Neural crest cell (in vitro differentiated cells): ENCODE data around the gene ATP12A. TPM values are rescaled to one million over a fixed set of nuclear protein-coding genes. Genes with fewer than 3 reads are reported as not detected.

Experiments used
- DNase-seq: peaks from one replicate; pipeline ENCODE4 v3.0.0; 2021; ENCODE audit warnings: low read depth, mixed read lengths, low spot score
- H3K27ac Mint-ChIP-seq: one replicate; pipeline ENCODE4 v1.8.0; 2021; ENCODE audit warnings: mild to moderate bottlenecking, mixed read lengths; ENCODE audit not compliant: unreplicated experiment
- H3K27me3 Mint-ChIP-seq: 2 replicates; pipeline ENCODE4 v1.8.0; 2021; ENCODE audit warnings: low read depth, mild to moderate bottlenecking, mixed read lengths
- H3K36me3 Mint-ChIP-seq: 2 replicates; pipeline ENCODE4 v1.8.0; 2021; ENCODE audit warnings: low read depth, mild to moderate bottlenecking, mixed read lengths
- H3K4me1 Mint-ChIP-seq: 2 replicates; pipeline ENCODE4 v1.8.0; 2021; ENCODE audit warnings: mixed read lengths
- H3K4me3 Mint-ChIP-seq: one replicate; pipeline ENCODE4 v1.8.0; 2021; ENCODE audit warnings: mild to moderate bottlenecking, mixed read lengths
- H3K9me3 Mint-ChIP-seq: 2 replicates; pipeline ENCODE4 v1.8.0; 2021; ENCODE audit warnings: mixed read lengths
- CTCF ChIP-seq: fragments of 200-600 bp; sonication (generic); conservative IDR thresholded peaks from 2 replicates; pipeline ENCODE4 v1.5.0; 2021; ENCODE audit warnings: antibody characterized with exemption, mild to moderate bottlenecking
- total RNA-seq: library from RNA; stranded (reverse); gene quantifications from 2 replicates; pipeline ENCODE4 v1.2.1, GENCODE V29; 2021

ATP12A gene
- total RNA-seq, 1 donor from 2014 or later, result 0.12 TPM

DNA sequence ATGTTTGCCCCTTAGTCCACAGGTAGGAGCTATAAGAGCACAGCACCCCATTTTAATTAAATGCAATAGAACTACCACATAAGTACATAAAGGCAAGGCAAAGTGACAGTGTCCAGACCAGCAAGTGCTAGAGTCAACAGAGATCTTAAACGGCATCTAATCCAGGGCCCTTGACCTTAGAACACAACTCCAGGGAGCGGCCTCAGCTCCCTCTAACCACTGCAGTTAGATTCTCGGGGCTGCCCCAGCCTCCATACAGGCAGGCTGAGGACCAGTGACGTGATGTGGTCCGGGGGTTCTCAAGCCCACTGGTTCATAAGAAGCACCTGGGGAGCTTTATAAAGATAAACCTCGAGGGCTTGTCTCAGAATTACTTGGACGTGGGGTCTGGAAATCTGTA, 10.0 kb upstream of the ATP12A start:
- Mint-ChIP-seq H3K27me3 (no peaks in the 10 kb centered on the region), H3K36me3 (no peaks in the 10 kb centered on the region), H3K9me3 (no peaks in the 10 kb centered on the region), H3K4me3 (no peak overlapping the region), H3K27ac (no peak overlapping the region), H3K4me1 (peaks cover 16% of the 10 kb centered on the region)
- TF ChIP-seq CTCF, result no peak
- no peak for DNase-seq

DNA sequence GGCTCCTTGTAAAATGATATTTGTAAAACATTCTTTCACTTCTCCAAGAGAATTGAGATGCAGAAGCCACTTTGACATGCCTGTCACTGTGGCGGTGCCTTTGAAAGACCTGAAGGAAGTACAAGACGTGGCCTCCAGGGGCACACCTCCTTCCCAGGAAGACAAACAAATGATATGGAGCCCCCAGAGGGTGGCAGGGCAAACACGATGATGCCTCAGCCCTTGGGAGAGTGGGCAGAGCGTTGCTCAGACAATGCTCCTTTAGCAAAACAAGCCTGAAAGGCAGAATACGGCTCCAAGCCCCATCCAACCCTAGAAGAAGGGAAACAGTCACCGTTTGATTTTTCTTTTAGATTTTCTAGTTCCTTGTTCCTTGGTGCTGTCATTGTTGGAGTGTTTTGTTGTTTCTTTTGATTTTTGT, 9.2 kb upstream of the ATP12A start:
- no peak for TF ChIP-seq CTCF
- no peak for DNase-seq
- Mint-ChIP-seq H3K27me3 (no peaks in the 10 kb centered on the region), H3K4me3 (no peak overlapping the region), H3K27ac (peak overlapping the region; percentile 40), H3K9me3 (no peaks in the 10 kb centered on the region), H3K36me3 (no peaks in the 10 kb centered on the region), H3K4me1 (peaks cover 16% of the 10 kb centered on the region)

GRCh38 chr13:24671386-24672113, 8.7 kb upstream of the ATP12A start:
- peak overlapping the region; percentile 40 for H3K27ac Mint-ChIP-seq

DNA sequence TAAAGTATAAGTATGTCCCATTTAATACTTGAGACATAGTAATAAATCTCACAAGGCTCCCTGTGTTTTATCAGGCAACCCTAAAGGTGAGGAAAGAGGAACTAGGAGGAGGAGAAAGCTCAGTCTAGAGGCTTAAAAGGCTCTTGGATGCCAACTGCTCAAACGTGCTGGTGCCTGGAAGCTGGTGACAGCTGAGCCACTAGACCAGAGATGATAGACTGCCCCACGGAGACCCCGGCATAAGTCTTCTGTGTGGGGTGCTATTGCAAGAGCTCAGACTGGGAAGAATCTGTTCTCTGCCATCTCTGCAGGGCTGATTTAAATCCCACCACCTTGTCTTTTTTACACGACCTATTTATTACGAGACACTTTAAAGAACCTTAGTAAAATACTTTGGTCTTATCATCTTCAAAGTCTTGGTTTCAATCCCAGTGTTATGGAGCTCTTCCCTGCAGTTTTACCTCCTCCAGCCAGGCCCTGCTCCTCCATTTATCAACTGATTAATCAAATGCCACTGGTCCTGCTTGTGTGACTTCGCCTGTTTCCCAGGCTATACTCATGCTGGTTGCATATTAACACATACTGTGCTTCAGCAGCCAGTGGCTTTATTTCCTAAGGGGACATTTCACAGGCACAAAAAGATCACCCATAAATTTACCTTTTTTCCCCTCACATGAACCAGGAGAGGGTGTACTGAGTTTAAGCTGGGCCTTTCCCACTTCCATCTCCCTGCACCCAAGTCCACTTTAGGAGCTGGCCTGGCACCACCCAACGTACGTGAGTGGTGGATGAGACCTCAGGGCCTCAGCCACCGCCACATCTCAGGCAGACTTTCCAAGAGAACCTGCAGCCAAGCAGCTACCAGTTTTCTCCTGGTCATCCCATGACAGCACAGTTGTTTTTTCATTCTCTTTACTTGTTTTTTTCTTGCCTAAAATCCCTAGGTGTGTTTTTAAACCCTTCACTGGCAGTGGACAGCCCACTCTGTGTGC, 7.8 kb upstream of the ATP12A start:
- Mint-ChIP-seq H3K27ac (no peak overlapping the region), H3K4me1 (peaks cover 16% of the 10 kb centered on the region), H3K4me3 (no peak overlapping the region), H3K27me3 (peaks cover 11% of the 10 kb centered on the region), H3K36me3 (no peaks in the 10 kb centered on the region), H3K9me3 (no peaks in the 10 kb centered on the region)
- DNase-seq, result no peak
- no peak for TF ChIP-seq CTCF

More at GRCh38 chr13:24671386-24672113, 8.7 kb upstream of the ATP12A start:
- Mint-ChIP-seq H3K9me3 (no peaks in the 10 kb centered on the region), H3K4me1 (peaks cover 16% of the 10 kb centered on the region), H3K36me3 (no peaks in the 10 kb centered on the region), H3K4me3 (no peak overlapping the region), H3K27me3 (peaks cover 3% of the 10 kb centered on the region)
- peak; percentile 37 for DNase-seq
- TF ChIP-seq CTCF, result peak; percentile 68

GRCh38 chr13:24675806-24676570, 4.2 kb upstream of the ATP12A start:
- no peak for DNase-seq
- no peaks in the 10 kb centered on the region for H3K36me3 Mint-ChIP-seq
- H3K9me3 Mint-ChIP-seq, result no peaks in the 10 kb centered on the region
- H3K27ac Mint-ChIP-seq, result no peak overlapping the region
- TF ChIP-seq CTCF, result no peak
- peaks cover 39% of the 10 kb centered on the region for H3K27me3 Mint-ChIP-seq
- H3K4me1 Mint-ChIP-seq, result peaks cover 15% of the 10 kb centered on the region
- no peak overlapping the region for H3K4me3 Mint-ChIP-seq
